Astrocyte (in vitro differentiated cells and primary cell): ENCODE results near the gene BTN2A1.

Source experiments
- EZH2 ChIP-seq: IDR thresholded peaks from 2 replicates; pipeline ENCODE4 v1.6.1; 2012; ENCODE audit warnings: mild to moderate bottlenecking, low read length, inconsistent platforms; ENCODE audit not compliant: insufficient read depth
- TF ChIP-seq, protein P1 (sequence below): IDR thresholded peaks from 2 replicates; pipeline ENCODE4 v1.5.1; 2011; ENCODE audit warnings: low read depth, mild to moderate bottlenecking, inconsistent platforms, low read length, moderate library complexity; ENCODE audit not compliant: insufficient read depth

DNA sequence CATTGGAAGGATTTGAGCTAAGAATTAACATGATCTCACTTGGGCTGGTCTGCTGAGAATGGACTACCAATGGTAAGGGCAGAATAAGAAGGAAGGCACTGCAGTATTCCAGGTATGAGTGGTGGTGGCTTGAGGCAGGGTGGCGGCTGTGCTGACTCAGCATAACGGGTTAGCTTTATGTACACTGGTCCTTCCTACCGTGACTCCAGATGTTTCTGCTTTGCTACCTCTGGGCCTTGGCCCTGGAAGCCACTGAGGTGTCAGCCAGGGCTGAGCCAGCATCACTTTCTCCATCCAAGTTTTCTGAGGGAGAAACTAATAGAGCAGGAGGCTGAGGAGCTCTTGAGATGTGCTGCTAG lies 30.3 kb upstream of the BTN2A1 start:
- TF ChIP-seq, protein P1, sequence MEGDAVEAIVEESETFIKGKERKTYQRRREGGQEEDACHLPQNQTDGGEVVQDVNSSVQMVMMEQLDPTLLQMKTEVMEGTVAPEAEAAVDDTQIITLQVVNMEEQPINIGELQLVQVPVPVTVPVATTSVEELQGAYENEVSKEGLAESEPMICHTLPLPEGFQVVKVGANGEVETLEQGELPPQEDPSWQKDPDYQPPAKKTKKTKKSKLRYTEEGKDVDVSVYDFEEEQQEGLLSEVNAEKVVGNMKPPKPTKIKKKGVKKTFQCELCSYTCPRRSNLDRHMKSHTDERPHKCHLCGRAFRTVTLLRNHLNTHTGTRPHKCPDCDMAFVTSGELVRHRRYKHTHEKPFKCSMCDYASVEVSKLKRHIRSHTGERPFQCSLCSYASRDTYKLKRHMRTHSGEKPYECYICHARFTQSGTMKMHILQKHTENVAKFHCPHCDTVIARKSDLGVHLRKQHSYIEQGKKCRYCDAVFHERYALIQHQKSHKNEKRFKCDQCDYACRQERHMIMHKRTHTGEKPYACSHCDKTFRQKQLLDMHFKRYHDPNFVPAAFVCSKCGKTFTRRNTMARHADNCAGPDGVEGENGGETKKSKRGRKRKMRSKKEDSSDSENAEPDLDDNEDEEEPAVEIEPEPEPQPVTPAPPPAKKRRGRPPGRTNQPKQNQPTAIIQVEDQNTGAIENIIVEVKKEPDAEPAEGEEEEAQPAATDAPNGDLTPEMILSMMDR: no peak
- TF ChIP-seq EZH2: no peak
